Subcutaneous abdominal adipose tissue (tissue), 5 donors: Measurements from ENCODE around the gene TCF7L2.

Source experiments
- H3K27ac ChIP-seq: one replicate; pipeline ENCODE4 v1.7.0; 2013; ENCODE audit warnings: low read depth, mild to moderate bottlenecking, inconsistent platforms, low read length, moderate library complexity
- H3K27me3 ChIP-seq, 5 donors: one replicate each; pipeline ENCODE4 v1.7.0; 2013; ENCODE audit warnings: low read length in 5 of 5, inconsistent platforms in 1 of 5; ENCODE audit not compliant: control insufficient read depth in 5 of 5, insufficient read depth in 4 of 5
- H3K36me3 ChIP-seq, 5 donors: one replicate each; pipeline ENCODE4 v1.7.0; 2013; ENCODE audit warnings: low read length in 5 of 5; ENCODE audit not compliant: control insufficient read depth in 5 of 5, insufficient read depth in 5 of 5
- H3K4me1 ChIP-seq, 5 donors: one replicate each; pipeline ENCODE4 v1.7.0; 2013; ENCODE audit warnings: low read length in 5 of 5, mild to moderate bottlenecking in 3 of 5, moderate library complexity in 1 of 5; ENCODE audit not compliant: control insufficient read depth in 5 of 5, insufficient read depth in 5 of 5
- H3K4me3 ChIP-seq, 5 donors: one replicate each; pipeline ENCODE4 v1.7.0; 2013; ENCODE audit warnings: low read length in 5 of 5, low read depth in 1 of 5
- H3K9ac ChIP-seq, 5 donors: one replicate each; pipeline ENCODE4 v1.7.0; 2013; ENCODE audit warnings: low read length in 5 of 5, mild to moderate bottlenecking in 4 of 5, moderate library complexity in 3 of 5
- H3K9me3 ChIP-seq, 5 donors: one replicate each; pipeline ENCODE4 v1.7.0; 2013; ENCODE audit warnings: low read length in 5 of 5; ENCODE audit not compliant: control insufficient read depth in 5 of 5
- donor health status: healthy.
- donor health status: healthy.
- donor health status: healthy.
- donor health status: healthy.
- donor health status: healthy.

The TCF7L2 gene

DNA sequence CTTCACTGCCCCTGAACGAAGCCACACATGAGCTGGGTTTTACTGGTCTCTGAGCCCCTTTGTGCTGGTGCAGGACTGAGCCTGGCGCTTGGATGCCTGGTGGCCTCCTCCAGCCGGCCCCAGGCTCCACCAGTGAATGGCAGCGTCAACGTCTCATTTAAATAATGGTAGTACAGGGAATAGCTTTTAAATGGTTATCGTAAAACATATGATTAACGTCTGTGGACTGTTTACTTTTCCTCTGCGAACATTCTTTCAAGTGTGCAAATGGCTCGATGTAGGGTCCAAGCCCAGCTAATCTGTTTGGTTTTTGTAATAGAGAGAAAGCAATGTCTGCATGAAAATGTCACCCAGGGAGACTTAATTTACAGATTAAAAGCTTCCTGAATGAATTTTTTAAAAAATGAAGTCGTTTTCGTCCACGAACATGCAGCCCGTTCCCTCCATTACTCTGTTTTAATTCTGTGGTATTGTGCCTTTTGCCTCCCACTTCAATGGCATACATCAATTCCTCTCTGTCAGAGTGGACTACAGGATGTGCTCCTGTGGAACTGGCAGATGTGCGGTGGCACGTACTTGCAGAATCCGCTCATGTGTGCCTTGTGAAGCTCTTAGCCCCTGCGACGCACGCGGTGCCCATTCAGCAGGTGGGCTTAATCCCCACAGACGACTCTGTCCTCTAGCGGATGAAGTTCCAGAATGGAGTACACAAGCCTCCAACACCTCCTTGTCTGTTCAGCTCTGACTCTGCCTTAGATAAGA lies 192.7 kb downstream of the TCF7L2 start:
- H3K9ac ChIP-seq = no peak overlapping the region
- H3K27ac ChIP-seq = no peak overlapping the region
- H3K9me3 ChIP-seq = no peaks in the 10 kb centered on the region
- H3K36me3 ChIP-seq = peaks cover 24 to 71% (median 56%) of the 10 kb centered on the region in 5 donors
- H3K4me3 ChIP-seq = no peak overlapping the region
- H3K4me1 ChIP-seq = peaks cover 0 to 11% (median 9%) of the 10 kb centered on the region in 5 donors
- no peaks in the 10 kb centered on the region for H3K27me3 ChIP-seq

GRCh38 chr10:113144576-113144975 lies 194.5 kb downstream of the TCF7L2 start:
- peaks cover 0 to 2% (median 0%) of the 10 kb centered on the region in 5 donors for H3K4me1 ChIP-seq
- H3K36me3 ChIP-seq = peaks cover 36 to 89% (median 71%) of the 10 kb centered on the region in 5 donors
- no peak overlapping the region for H3K27ac ChIP-seq
- H3K27me3 ChIP-seq = no peaks in the 10 kb centered on the region
- no peak overlapping the region for H3K4me3 ChIP-seq
- H3K9ac ChIP-seq = no peak overlapping the region
- no peaks in the 10 kb centered on the region for H3K9me3 ChIP-seq

- Histone ChIP-seq H3K36me3 (peaks cover 54 to 99% (median 85%) of the 10 kb centered on the region in 5 donors), H3K27ac (no peak overlapping the region)
Measured at GRCh38 chr10:113148071-113148825, 198.2 kb downstream of the TCF7L2 start.

GRCh38 chr10:113148901-113149300 lies 198.9 kb downstream of the TCF7L2 start:
- no peaks in the 10 kb centered on the region for H3K9me3 ChIP-seq
- no peak overlapping the region for H3K4me3 ChIP-seq
- H3K27ac ChIP-seq = no peak overlapping the region
- H3K27me3 ChIP-seq = no peaks in the 10 kb centered on the region
- no peak overlapping the region for H3K9ac ChIP-seq
- H3K36me3 ChIP-seq = peaks cover 50 to 99% (median 86%) of the 10 kb centered on the region in 5 donors
- H3K4me1 ChIP-seq = peaks cover 2 to 23% (median 7%) of the 10 kb centered on the region in 5 donors

More at GRCh38 chr10:113148071-113148825, 198.2 kb downstream of the TCF7L2 start:
- Histone ChIP-seq H3K9ac (no peak overlapping the region), H3K4me1 (peaks cover 2 to 17% (median 7%) of the 10 kb centered on the region in 5 donors), H3K9me3 (no peaks in the 10 kb centered on the region), H3K27me3 (no peaks in the 10 kb centered on the region), H3K4me3 (no peak overlapping the region)

- H3K27me3 ChIP-seq = no peaks in the 10 kb centered on the region
- no peaks in the 10 kb centered on the region for H3K9me3 ChIP-seq
- H3K9ac ChIP-seq = no peak overlapping the region
- H3K36me3 ChIP-seq = peaks cover 49 to 99% (median 86%) of the 10 kb centered on the region in 5 donors
- H3K4me1 ChIP-seq = peaks cover 2 to 25% (median 7%) of the 10 kb centered on the region in 5 donors
- H3K4me3 ChIP-seq = no peak overlapping the region
- no peak overlapping the region for H3K27ac ChIP-seq
Measured at GRCh38 chr10:113149626-113150025, 199.6 kb downstream of the TCF7L2 start.

DNA sequence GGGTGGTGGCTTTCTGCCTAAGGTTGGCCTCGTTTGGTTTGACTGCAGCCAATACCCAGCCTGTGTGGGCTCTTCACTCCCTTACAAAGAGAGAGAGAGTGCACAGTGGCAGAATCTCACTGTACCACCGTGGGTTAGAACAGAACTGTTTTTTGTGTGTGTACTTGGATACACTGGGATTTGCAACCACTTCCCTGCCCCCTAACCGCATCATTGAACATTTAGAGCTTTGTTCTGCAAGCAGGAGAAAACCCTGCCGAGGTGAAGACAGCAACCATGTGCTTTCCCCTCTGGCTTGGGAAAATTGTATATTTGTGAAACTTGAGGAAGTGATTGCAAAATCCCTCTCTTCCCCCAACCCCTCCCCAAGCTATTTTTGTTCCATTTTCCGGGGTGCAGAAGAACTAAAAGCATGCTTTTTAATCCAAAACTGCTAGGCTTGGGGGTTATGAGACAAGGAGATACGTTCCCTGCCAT lies 201.2 kb downstream of the TCF7L2 start:
- Histone ChIP-seq H3K4me3 (no peak overlapping the region), H3K4me1 (peaks cover 2 to 25% (median 7%) of the 10 kb centered on the region in 5 donors), H3K9me3 (no peaks in the 10 kb centered on the region), H3K27ac (no peak overlapping the region), H3K9ac (no peak overlapping the region), H3K36me3 (peaks cover 47 to 96% (median 86%) of the 10 kb centered on the region in 5 donors), H3K27me3 (no peaks in the 10 kb centered on the region)

- Histone ChIP-seq H3K9me3 (no peaks in the 10 kb centered on the region), H3K4me1 (peaks cover 2 to 25% (median 7%) of the 10 kb centered on the region in 5 donors), H3K36me3 (peaks cover 38 to 96% (median 85%) of the 10 kb centered on the region in 5 donors)
Measured at GRCh38 chr10:113153493-113154102, 203.6 kb downstream of the TCF7L2 start.

DNA sequence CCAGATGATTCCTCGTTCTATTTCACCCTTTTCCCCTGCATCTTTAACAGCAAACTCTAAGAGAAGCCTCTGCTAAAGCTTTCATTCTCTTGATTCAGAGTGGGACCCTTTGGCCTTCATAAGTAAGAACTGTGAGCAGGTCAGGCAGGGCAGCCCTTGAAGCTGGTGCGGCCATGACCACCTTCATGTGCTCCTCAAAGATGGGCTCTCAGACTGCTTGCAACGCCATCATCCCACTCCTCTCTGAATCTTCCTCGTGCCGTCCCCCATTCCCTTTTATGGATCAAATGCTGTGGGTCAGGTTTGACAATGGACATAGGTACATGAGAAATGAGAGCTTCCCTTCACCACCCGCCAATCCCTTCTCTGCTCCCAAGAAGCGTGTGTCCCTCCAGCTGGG lies 207.4 kb downstream of the TCF7L2 start:
- peaks cover 0 to 12% (median 0%) of the 10 kb centered on the region in 5 donors for H3K4me1 ChIP-seq
- no peak overlapping the region for H3K4me3 ChIP-seq
- no peaks in the 10 kb centered on the region for H3K9me3 ChIP-seq
- no peak overlapping the region for H3K27ac ChIP-seq
- no peaks in the 10 kb centered on the region for H3K27me3 ChIP-seq
- H3K36me3 ChIP-seq = peaks cover 15 to 87% (median 82%) of the 10 kb centered on the region in 5 donors
- H3K9ac ChIP-seq = no peak overlapping the region

More at GRCh38 chr10:113153493-113154102, 203.6 kb downstream of the TCF7L2 start:
- H3K4me3 ChIP-seq = no peak overlapping the region
- no peak overlapping the region for H3K27ac ChIP-seq
- H3K9ac ChIP-seq = no peak overlapping the region
- H3K27me3 ChIP-seq = no peaks in the 10 kb centered on the region

GRCh38 chr10:113158183-113158582 lies 208.1 kb downstream of the TCF7L2 start:
- no peaks in the 10 kb centered on the region for H3K9me3 ChIP-seq
- H3K27me3 ChIP-seq = no peaks in the 10 kb centered on the region
- H3K4me1 ChIP-seq = peaks cover 0 to 9% (median 0%) of the 10 kb centered on the region in 5 donors
- H3K36me3 ChIP-seq = peaks cover 15 to 83% (median 75%) of the 10 kb centered on the region in 5 donors
- H3K4me3 ChIP-seq = no peak overlapping the region
- H3K27ac ChIP-seq = no peak overlapping the region
- no peak overlapping the region for H3K9ac ChIP-seq
